Muscle layer of colon (tissue), 2 donors: ENCODE data around the gene YWHAH.
"Not testable (repeated sequence)": the region's sequence is repeated elsewhere in the genome, so short reads cannot be mapped to it uniquely, and the experiment has no call there.

Source experiments
- H3K27ac ChIP-seq: one replicate; pipeline ENCODE4 v1.7.0; 2013; ENCODE audit warnings: low read depth, mild to moderate bottlenecking, low read length, moderate library complexity
- H3K27me3 ChIP-seq, 2 donors: one replicate each; pipeline ENCODE4 v1.7.0; 2013; ENCODE audit warnings: low read length in 2 of 2, mild to moderate bottlenecking in 2 of 2; ENCODE audit not compliant: insufficient read depth in 2 of 2, control insufficient read depth in 1 of 2
- H3K36me3 ChIP-seq: one replicate; pipeline ENCODE4 v1.7.0; 2013; ENCODE audit warnings: mild to moderate bottlenecking, low read length; ENCODE audit not compliant: insufficient read depth
- H3K4me1 ChIP-seq: one replicate; pipeline ENCODE4 v1.7.0; 2013; ENCODE audit warnings: mild to moderate bottlenecking, low read length; ENCODE audit not compliant: insufficient read depth
- H3K4me3 ChIP-seq, 2 donors: one replicate each; pipeline ENCODE4 v1.7.0; 2013; ENCODE audit warnings: low read length in 2 of 2, low read depth in 1 of 2, mild to moderate bottlenecking in 1 of 2, moderate library complexity in 1 of 2
- H3K9ac ChIP-seq: one replicate; pipeline ENCODE4 v1.7.0; 2013; ENCODE audit warnings: low read length
- H3K9me3 ChIP-seq: one replicate; pipeline ENCODE4 v1.7.0; 2013; ENCODE audit warnings: mild to moderate bottlenecking, low read length
- donor health status: abdominal sarcoma.
- donor health status: Adenocarcinoma of cecum.

Gene YWHAH

DNA sequence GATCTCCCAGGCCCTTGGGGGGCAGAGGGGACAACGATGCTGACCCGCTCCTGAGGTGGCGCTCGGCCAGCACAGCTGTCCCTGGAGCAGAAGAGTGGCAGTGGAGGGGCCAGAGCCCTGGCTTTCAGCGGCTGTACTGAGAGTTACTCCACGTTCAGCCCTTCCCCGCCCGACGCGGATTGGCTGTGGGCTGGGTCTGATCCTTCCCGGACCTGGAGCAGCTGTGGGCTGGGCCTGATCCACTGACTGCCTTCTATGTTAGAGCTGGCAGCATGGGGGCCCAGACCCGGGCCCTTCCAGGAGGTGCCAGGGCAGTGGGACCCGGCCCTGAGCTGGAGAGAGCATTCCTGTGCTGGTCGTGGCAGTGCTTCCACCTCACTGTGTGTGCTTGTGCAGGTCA is 27.8 kb downstream of the YWHAH start:
- peaks cover 7% of the 10 kb centered on the region for H3K4me1 ChIP-seq
- no peaks in the 10 kb centered on the region for H3K27me3 ChIP-seq
- H3K9me3 ChIP-seq = no peaks in the 10 kb centered on the region
- H3K4me3 ChIP-seq = no peak overlapping the region
- H3K9ac ChIP-seq = no peak overlapping the region
- no peaks in the 10 kb centered on the region for H3K36me3 ChIP-seq
- H3K27ac ChIP-seq = no peak overlapping the region

DNA sequence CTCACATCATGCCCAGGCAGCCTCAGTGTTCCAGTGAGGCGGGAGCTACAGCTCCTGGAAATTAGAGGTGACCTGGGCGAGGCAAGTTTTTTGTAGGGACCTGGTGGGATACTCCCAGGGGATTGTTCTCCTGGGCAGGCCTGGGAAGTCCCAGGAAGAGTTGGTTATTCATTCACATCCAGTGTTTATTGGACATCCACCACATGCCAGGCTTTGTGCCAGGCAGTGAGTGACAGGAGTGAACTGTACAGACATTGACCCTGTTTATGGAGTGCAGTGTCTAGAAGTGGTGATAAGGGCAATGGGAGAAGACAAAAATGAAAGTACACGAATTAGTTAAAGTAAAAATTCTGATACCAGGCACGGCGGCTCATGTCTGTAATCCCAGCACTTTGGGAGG is 29.4 kb downstream of the YWHAH start:
- Histone ChIP-seq H3K9ac (no peak overlapping the region), H3K4me1 (peaks cover 7% of the 10 kb centered on the region), H3K4me3 (no peak overlapping the region), H3K27ac (no peak overlapping the region), H3K9me3 (no peaks in the 10 kb centered on the region), H3K36me3 (no peaks in the 10 kb centered on the region), H3K27me3 (no peaks in the 10 kb centered on the region)

DNA sequence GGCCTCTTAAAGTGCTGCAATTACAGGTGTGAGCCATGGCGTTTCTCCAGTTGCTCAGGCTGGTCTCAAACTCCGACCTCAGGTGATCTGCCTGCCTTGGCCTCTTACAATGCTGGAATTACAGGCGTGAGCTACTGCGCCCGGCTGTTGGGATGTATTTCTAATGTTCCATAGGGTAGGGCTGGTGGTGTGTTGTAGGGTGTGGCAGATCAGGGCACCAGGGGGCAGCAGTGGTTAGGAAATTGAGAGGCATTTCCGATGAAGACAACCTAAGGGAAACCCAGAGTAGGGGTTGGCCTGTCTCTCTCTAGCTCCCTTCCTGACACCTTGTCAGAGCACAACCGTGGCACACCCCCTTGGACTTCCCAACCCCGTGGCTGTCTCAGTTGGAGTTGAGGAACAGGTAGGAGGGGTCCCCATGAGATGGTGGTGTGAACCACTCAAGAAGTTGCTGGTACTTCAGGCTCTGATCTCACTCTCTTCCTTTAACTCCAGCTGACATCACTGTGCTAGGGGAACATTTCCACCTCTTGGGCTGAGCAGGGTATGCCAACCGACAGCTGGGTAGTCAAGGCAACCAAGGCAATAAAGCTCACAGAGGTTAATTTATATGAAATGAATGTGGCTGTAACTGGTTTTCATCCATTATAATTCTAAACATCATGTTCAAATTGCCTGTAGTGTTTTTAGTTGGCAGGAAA is 33.0 kb downstream of the YWHAH start:
- Histone ChIP-seq H3K36me3 (no peaks in the 10 kb centered on the region), H3K27ac (no peak overlapping the region), H3K4me1 (no peaks in the 10 kb centered on the region), H3K9ac (no peak overlapping the region), H3K9me3 (no peaks in the 10 kb centered on the region), H3K4me3 (no peak overlapping the region), H3K27me3 (no peaks in the 10 kb centered on the region)

DNA sequence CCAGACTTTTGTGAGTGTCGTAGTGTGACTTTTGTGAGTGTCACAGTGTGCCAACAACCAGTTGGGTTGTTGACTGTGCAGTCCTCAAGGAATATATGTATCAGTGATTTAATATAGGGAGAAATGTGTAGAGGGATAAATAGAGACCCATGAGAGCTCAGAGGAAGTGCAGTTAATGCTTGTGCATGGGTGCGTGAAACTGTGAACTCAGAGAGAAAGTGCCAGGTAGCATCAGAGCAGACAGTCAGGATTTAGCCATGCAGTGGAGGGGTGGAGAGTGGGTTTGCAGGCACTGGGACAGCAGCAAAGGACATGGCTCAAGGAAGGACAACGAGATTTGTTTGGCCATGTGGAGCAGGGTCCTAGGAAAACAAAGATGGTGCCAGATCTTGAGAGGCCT is 33.6 kb downstream of the YWHAH start:
- no peak overlapping the region for H3K4me3 ChIP-seq
- no peaks in the 10 kb centered on the region for H3K9me3 ChIP-seq
- no peak overlapping the region for H3K9ac ChIP-seq
- H3K4me1 ChIP-seq = no peaks in the 10 kb centered on the region
- no peaks in the 10 kb centered on the region for H3K27me3 ChIP-seq
- no peak overlapping the region for H3K27ac ChIP-seq
- H3K36me3 ChIP-seq = no peaks in the 10 kb centered on the region

DNA sequence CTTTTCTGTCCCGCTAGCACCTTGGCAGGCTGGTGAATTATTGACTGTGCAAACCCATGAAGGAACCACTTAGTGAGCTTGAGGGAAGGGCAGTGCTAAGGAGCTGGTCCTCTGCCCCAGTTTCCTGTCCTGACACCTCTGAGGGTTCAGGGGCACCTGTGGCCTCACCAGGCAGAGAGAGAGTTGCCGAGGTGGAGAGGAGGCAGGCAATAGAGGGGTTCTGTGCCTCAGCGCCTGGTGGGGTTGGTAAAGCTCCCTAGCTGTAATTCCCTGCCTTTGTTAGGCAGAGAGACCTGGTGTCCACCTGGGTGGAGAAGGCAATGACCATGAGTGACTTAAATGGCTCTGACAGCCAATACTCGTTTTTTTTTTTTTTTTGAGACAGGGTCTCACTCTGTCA is 36.3 kb downstream of the YWHAH start:
- Histone ChIP-seq H3K4me3 (no peak overlapping the region), H3K9ac (no peak overlapping the region), H3K4me1 (no peaks in the 10 kb centered on the region), H3K9me3 (no peaks in the 10 kb centered on the region), H3K27me3 (no peaks in the 10 kb centered on the region), H3K36me3 (no peaks in the 10 kb centered on the region), H3K27ac (no peak overlapping the region)

DNA sequence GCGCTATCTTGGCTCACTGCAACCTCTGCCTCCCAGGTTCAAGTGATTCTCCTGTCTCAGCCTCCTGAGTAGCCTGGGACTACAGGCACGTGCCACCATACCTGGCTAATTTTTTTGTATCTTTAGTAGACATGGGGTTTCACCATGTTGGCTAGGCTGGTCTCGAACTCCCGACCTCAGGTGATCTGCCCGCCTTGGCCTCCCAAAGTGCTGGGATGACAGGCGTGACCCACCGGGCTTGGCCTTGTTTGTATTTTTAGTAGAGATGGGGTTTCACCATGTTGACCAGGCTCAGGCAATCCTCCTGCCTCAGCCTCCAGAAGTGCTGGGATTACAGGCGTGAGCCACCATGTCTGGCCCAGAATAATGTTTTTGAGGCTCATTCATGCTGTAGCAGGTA is 37.6 kb downstream of the YWHAH start:
- H3K27me3 ChIP-seq, H3K4me1 ChIP-seq, H3K4me3 ChIP-seq, H3K36me3 ChIP-seq, H3K27ac ChIP-seq, H3K9ac ChIP-seq, H3K9me3 ChIP-seq: not testable (repeated sequence)

DNA sequence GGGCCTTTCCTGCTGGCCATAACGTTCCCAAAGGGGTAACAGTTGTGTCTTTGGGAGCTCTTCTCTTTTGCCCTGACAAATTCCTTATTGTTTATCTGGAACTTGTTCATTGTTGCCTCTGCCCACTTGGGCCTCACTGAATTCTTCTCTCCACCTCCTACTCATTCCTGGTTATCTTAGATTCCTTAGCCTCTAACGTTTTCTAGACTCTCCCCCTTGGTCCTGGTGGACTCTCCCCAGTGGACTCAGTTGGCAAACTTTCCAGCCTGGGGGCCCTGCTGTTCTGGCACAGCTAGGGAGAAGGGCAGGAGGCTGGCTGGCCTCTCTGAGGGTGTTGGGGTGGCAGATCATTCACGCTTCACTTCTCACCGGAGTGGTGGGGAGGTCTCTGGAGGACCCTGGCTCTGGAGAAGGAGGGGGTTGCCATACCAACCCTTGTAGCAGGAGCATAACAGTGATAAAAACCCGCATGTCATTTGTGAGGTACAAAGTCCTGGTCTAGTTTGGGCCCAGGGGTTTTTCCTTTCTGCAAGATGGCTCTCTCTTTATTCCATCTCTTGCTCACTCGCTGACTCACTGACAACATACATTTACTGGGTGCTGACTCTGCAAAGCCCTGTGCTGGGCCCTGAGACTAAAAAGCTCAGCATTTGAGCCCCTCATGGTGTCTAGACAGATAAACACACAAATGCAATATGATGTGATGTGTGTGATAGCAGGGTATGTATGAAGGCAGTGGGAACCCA is 39.7 kb downstream of the YWHAH start:
- no peaks in the 10 kb centered on the region for H3K4me1 ChIP-seq
- no peaks in the 10 kb centered on the region for H3K36me3 ChIP-seq
- H3K9ac ChIP-seq = no peak overlapping the region
- no peaks in the 10 kb centered on the region for H3K9me3 ChIP-seq
- no peak overlapping the region for H3K4me3 ChIP-seq
- no peaks in the 10 kb centered on the region for H3K27me3 ChIP-seq
- H3K27ac ChIP-seq = no peak overlapping the region

DNA sequence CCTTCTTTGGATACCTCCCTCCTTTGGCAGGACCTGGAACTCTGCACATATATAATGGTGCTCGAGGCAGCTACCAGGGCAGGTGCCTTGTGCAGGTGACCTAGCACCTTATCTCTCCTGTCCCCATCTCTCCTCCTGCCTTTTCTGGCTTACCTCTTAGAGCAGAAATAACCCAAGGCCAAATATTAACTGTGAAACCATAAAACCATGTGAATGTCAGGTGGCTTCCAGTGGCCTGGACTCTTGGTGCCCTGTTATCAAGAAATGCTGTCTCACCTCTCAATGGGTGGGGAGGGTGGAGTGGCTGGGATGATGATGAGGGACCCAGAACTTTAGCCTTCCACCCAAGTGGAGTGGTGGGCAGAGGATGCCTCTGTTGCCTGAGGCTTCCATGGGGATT is 42.9 kb downstream of the YWHAH start:
- Histone ChIP-seq H3K27me3 (no peaks in the 10 kb centered on the region), H3K4me3 (no peak overlapping the region), H3K9ac (no peak overlapping the region), H3K36me3 (no peaks in the 10 kb centered on the region), H3K4me1 (no peaks in the 10 kb centered on the region), H3K9me3 (no peaks in the 10 kb centered on the region), H3K27ac (no peak overlapping the region)

DNA sequence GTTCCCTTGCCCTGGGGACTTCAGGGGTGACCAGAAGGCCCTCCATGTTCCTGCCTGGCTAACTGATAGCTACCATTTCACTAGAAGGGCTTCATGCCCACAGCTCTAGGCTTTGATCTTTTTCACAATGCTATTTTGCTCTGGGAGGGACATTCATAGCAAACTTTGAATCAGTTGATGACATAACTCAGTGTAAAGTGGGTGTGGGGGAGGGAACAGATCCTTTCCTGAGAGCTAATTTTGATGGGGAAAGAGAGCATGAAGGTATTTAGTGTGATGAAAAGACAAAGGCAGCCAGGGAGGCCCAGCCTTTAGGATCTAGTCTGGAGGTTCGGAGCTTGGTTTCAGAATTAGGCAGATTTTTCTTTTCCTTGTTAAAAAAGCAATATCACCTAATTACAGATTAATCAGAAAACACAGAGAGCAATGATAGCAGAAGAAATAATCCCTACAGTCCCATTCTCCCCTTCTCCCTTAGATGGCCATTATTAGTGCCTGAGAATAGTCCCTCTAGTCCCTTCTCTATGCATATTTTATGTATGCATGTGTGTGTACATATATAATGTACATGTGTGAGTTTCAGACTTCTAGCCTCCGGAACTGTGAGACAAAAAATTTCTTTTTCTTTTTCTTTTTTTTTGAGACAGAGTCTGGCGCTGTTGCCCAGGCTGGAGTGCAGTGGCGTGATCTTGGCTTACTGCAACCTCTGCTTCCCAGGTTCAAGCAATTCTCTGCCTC is 46.9 kb downstream of the YWHAH start:
- Histone ChIP-seq H3K9me3 (no peaks in the 10 kb centered on the region), H3K4me3 (no peak overlapping the region), H3K4me1 (no peaks in the 10 kb centered on the region), H3K27me3 (no peaks in the 10 kb centered on the region), H3K27ac (no peak overlapping the region), H3K36me3 (no peaks in the 10 kb centered on the region), H3K9ac (no peak overlapping the region)

DNA sequence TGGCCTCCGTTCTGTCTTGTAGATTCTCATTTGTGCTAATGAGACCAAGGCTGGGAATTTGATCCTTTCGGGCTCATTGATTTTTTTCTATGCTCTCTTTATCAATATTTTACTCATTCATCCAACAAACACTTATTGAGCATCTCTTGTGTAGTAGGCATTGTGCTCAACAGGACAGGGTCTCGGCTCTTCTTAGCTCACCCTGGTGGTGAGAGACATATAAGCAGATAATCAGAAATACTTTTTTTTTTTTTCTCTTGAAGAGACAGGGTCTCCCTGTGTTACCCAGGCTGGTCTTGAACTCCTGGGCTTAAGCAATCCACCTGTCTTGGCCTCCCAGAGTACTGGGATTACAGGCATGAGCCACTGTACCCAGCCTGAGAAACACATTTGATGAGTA is 50.7 kb downstream of the YWHAH start:
- H3K36me3 ChIP-seq = no peaks in the 10 kb centered on the region
- no peaks in the 10 kb centered on the region for H3K27me3 ChIP-seq
- no peaks in the 10 kb centered on the region for H3K9me3 ChIP-seq
- no peak overlapping the region for H3K9ac ChIP-seq
- H3K4me3 ChIP-seq = no peak overlapping the region
- no peak overlapping the region for H3K27ac ChIP-seq
- H3K4me1 ChIP-seq = no peaks in the 10 kb centered on the region

DNA sequence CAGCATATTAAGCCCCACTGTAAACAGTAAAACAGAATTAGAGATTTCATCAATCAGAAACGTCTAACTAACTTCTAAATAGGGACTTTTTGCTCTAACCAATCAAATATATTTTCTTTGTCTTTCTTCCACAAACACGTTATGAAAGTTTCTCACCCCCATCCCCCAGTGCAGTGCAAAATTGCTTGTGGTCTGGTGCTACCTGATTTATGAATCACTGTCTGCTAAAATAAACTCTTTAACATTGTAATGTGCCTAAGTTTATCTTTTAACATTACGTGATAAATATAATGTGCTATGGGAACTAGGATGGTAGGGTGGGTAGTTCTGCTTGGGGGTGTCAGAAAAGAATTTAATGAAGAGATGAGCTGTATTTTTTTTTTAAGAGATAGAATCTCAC is 51.5 kb downstream of the YWHAH start:
- Histone ChIP-seq H3K27me3 (no peaks in the 10 kb centered on the region), H3K4me1 (no peaks in the 10 kb centered on the region), H3K36me3 (no peaks in the 10 kb centered on the region), H3K27ac (no peak overlapping the region), H3K9ac (no peak overlapping the region), H3K4me3 (no peak overlapping the region), H3K9me3 (no peaks in the 10 kb centered on the region)
